Measurements from ENCODE around the gene FILIP1.
A peak's percentile ranks its signal among the peaks of the same experiment; 100 is the strongest.

Gene FILIP1

GRCh38 chr6:75505424-75505823, 11.8 kb upstream of the FILIP1 start:
- H3K9me3 ChIP-seq = no peaks in the 10 kb centered on the region; the same call in 1 of the 2 replicates

GRCh38 chr6:75504465-75505222, 11.0 kb upstream of the FILIP1 start:
- in situ Hi-C loops (cut with MboI; ENCODE audit: low sequenced_read_pairs) = no loop called here
- Histone ChIP-seq H3K36me3 (replicated peaks) (no peaks in the 10 kb centered on the region), H3K4me1 (peaks cover 41% of the 10 kb centered on the region), H3K9me3 (no peaks in the 10 kb centered on the region; the same call in 1 of the 2 replicates), H3K27me3 (ENCODE audit: low read depth) (no peaks in the 10 kb centered on the region), H3K4me3 (no peak overlapping the region)
- DNase-seq (ENCODE audit: low spot score in 2 of 2) = peak; percentile 66 to 100

More at GRCh38 chr6:75505424-75505823, 11.8 kb upstream of the FILIP1 start:
- Histone ChIP-seq H3K4me1 (peaks cover 38% of the 10 kb centered on the region), H3K4me3 (no peak overlapping the region), H3K27me3 (ENCODE audit: low read depth) (no peaks in the 10 kb centered on the region), H3K36me3 (replicated peaks) (no peaks in the 10 kb centered on the region)
- in situ Hi-C loops (cut with MboI; ENCODE audit: low sequenced_read_pairs) = no loop called here
- peak; percentile 75 to 84 for DNase-seq (ENCODE audit: low spot score in 2 of 2)

- Histone ChIP-seq H3K9me3 (no peaks in the 10 kb centered on the region; the same call in 1 of the 2 replicates), H3K4me3 (no peak overlapping the region), H3K27me3 (ENCODE audit: low read depth) (no peaks in the 10 kb centered on the region), H3K36me3 (replicated peaks) (no peaks in the 10 kb centered on the region), H3K4me1 (peaks cover 41% of the 10 kb centered on the region)
- DNase-seq (ENCODE audit: low spot score in 2 of 2) = peak in 1 of 2 experiments; percentile 16
- in situ Hi-C loops (cut with MboI; ENCODE audit: low sequenced_read_pairs) = no loop called here
Measured at GRCh38 chr6:75503291-75503690, 9.7 kb upstream of the FILIP1 start.

GRCh38 chr6:75502884-75503283, 9.3 kb upstream of the FILIP1 start:
- Histone ChIP-seq H3K4me1 (peaks cover 41% of the 10 kb centered on the region), H3K4me3 (no peak overlapping the region), H3K27me3 (ENCODE audit: low read depth) (no peaks in the 10 kb centered on the region), H3K36me3 (replicated peaks) (no peaks in the 10 kb centered on the region), H3K9me3 (no peaks in the 10 kb centered on the region; the same call in 1 of the 2 replicates)
- no peak for DNase-seq (ENCODE audit: low spot score in 2 of 2)
- in situ Hi-C loops (cut with MboI; ENCODE audit: low sequenced_read_pairs) = no loop called here

- no peak overlapping the region for H3K4me3 ChIP-seq
- DNase-seq (ENCODE audit: low spot score in 2 of 2) = peak in 1 of 2 experiments; percentile 11
- peaks cover 41% of the 10 kb centered on the region for H3K4me1 ChIP-seq
- in situ Hi-C loops (cut with MboI; ENCODE audit: low sequenced_read_pairs) = no loop called here
- no peaks in the 10 kb centered on the region for H3K36me3 ChIP-seq (replicated peaks)
- no peaks in the 10 kb centered on the region for H3K27me3 ChIP-seq (ENCODE audit: low read depth)
- no peaks in the 10 kb centered on the region; the same call in 1 of the 2 replicates for H3K9me3 ChIP-seq
Measured at GRCh38 chr6:75501756-75502155, 8.2 kb upstream of the FILIP1 start.

- H3K4me1 ChIP-seq = peaks cover 29% of the 10 kb centered on the region
- H3K9me3 ChIP-seq = no peaks in the 10 kb centered on the region
- no peak for DNase-seq (ENCODE audit: low spot score in 2 of 2)
- H3K36me3 ChIP-seq (replicated peaks) = no peaks in the 10 kb centered on the region
- no peak overlapping the region for H3K4me3 ChIP-seq
- in situ Hi-C loops (cut with MboI; ENCODE audit: low sequenced_read_pairs) = no loop called here
- no peaks in the 10 kb centered on the region for H3K27me3 ChIP-seq (ENCODE audit: low read depth)
Measured at GRCh38 chr6:75499640-75500039, 6.0 kb upstream of the FILIP1 start.

- in situ Hi-C loops (cut with MboI; ENCODE audit: low sequenced_read_pairs) = no loop called here
- Histone ChIP-seq H3K4me3 (no peak overlapping the region), H3K36me3 (replicated peaks) (no peaks in the 10 kb centered on the region), H3K27me3 (ENCODE audit: low read depth) (no peaks in the 10 kb centered on the region), H3K9me3 (no peaks in the 10 kb centered on the region), H3K4me1 (peaks cover 26% of the 10 kb centered on the region)
- no peak for DNase-seq (ENCODE audit: low spot score in 2 of 2)
Measured at GRCh38 chr6:75498862-75499261, 5.3 kb upstream of the FILIP1 start.

- in situ Hi-C loops (cut with MboI; ENCODE audit: low sequenced_read_pairs) = no loop called here
- peaks cover 17% of the 10 kb centered on the region for H3K4me1 ChIP-seq
- no peaks in the 10 kb centered on the region for H3K27me3 ChIP-seq (ENCODE audit: low read depth)
- no peaks in the 10 kb centered on the region for H3K9me3 ChIP-seq
- no peaks in the 10 kb centered on the region for H3K36me3 ChIP-seq (replicated peaks)
- no peak overlapping the region for H3K4me3 ChIP-seq
- DNase-seq (ENCODE audit: low spot score in 2 of 2) = no peak
Measured at GRCh38 chr6:75497994-75498393, 4.4 kb upstream of the FILIP1 start.

GRCh38 chr6:75495011-75495410, 1.4 kb upstream of the FILIP1 start:
- H3K4me3 ChIP-seq = no peak overlapping the region
- H3K4me1 ChIP-seq = peaks cover under 1% of the 10 kb centered on the region
- DNase-seq (ENCODE audit: low spot score in 2 of 2) = no peak
- in situ Hi-C loops (cut with MboI; ENCODE audit: low sequenced_read_pairs) = no loop called here
- H3K36me3 ChIP-seq (replicated peaks) = no peaks in the 10 kb centered on the region
- no peaks in the 10 kb centered on the region for H3K27me3 ChIP-seq (ENCODE audit: low read depth)
- no peaks in the 10 kb centered on the region for H3K9me3 ChIP-seq

- Histone ChIP-seq H3K9me3 (no peaks in the 10 kb centered on the region), H3K36me3 (replicated peaks) (no peaks in the 10 kb centered on the region), H3K4me3 (no peak overlapping the region), H3K27me3 (ENCODE audit: low read depth) (no peaks in the 10 kb centered on the region), H3K4me1 (peaks cover 3% of the 10 kb centered on the region)
- in situ Hi-C loops (cut with MboI; ENCODE audit: low sequenced_read_pairs) = no loop called here
- no peak for DNase-seq (ENCODE audit: low spot score in 2 of 2)
Measured at GRCh38 chr6:75494290-75494689, 690 bp upstream of the FILIP1 start.

GRCh38 chr6:75492386-75493153, 1.0 kb downstream of the FILIP1 start:
- no peak for DNase-seq (ENCODE audit: low spot score in 2 of 2)
- no peaks in the 10 kb centered on the region for H3K36me3 ChIP-seq (replicated peaks)
- in situ Hi-C loops (cut with MboI; ENCODE audit: low sequenced_read_pairs) = no loop called here
- H3K4me1 ChIP-seq = peaks cover 16% of the 10 kb centered on the region
- H3K4me3 ChIP-seq = no peak overlapping the region
- no peaks in the 10 kb centered on the region for H3K9me3 ChIP-seq
- no peaks in the 10 kb centered on the region for H3K27me3 ChIP-seq (ENCODE audit: low read depth)

- Histone ChIP-seq H3K36me3 (replicated peaks) (no peaks in the 10 kb centered on the region), H3K9me3 (no peaks in the 10 kb centered on the region), H3K4me1 (peaks cover 21% of the 10 kb centered on the region), H3K4me3 (no peak overlapping the region), H3K27me3 (ENCODE audit: low read depth) (no peaks in the 10 kb centered on the region)
- in situ Hi-C loops (cut with MboI; ENCODE audit: low sequenced_read_pairs) = no loop called here
- no peak for DNase-seq (ENCODE audit: low spot score in 2 of 2)
Measured at GRCh38 chr6:75491291-75491690, 2.3 kb downstream of the FILIP1 start.

- H3K4me3 ChIP-seq = no peak overlapping the region
Measured at GRCh38 chr6:75490706-75491105, 2.9 kb downstream of the FILIP1 start.

GRCh38 chr6:75489025-75489424, 4.6 kb downstream of the FILIP1 start:
- Histone ChIP-seq H3K4me1 (peaks cover 21% of the 10 kb centered on the region), H3K36me3 (replicated peaks) (no peaks in the 10 kb centered on the region), H3K27me3 (ENCODE audit: low read depth) (no peaks in the 10 kb centered on the region), H3K4me3 (no peak overlapping the region), H3K9me3 (no peaks in the 10 kb centered on the region)
- DNase-seq (ENCODE audit: low spot score in 2 of 2) = no peak
- in situ Hi-C loops (cut with MboI; ENCODE audit: low sequenced_read_pairs) = no loop called here

More at GRCh38 chr6:75490706-75491105, 2.9 kb downstream of the FILIP1 start:
- DNase-seq (ENCODE audit: low spot score in 2 of 2) = no peak
- no peaks in the 10 kb centered on the region for H3K36me3 ChIP-seq (replicated peaks)
- no peaks in the 10 kb centered on the region for H3K9me3 ChIP-seq
- H3K27me3 ChIP-seq (ENCODE audit: low read depth) = no peaks in the 10 kb centered on the region
- peaks cover 21% of the 10 kb centered on the region for H3K4me1 ChIP-seq
- in situ Hi-C loops (cut with MboI; ENCODE audit: low sequenced_read_pairs) = no loop called here

Data from HAP-1 (cell line).